ENCODE results near the gene EEF1AKMT3.
"Not testable (repeated sequence)": the region's sequence is repeated elsewhere in the genome, so short reads cannot be mapped to it uniquely, and the experiment has no call there.

The EEF1AKMT3 gene

GRCh38 chr12:57795354-57795753 is 22.9 kb downstream of the EEF1AKMT3 start:
- DNase-seq, result peak in 2 of 3 donors; percentile 14 to 52

- no peak for DNase-seq
These were observed 24.6 kb downstream of the EEF1AKMT3 start for GRCh38 chr12:57796996-57797395.

- peak; percentile 57 to 80 (median 74) for DNase-seq
These were observed 25.5 kb downstream of the EEF1AKMT3 start for GRCh38 chr12:57797933-57798332.

- no peak for DNase-seq
These were observed 28.6 kb downstream of the EEF1AKMT3 start for GRCh38 chr12:57800965-57801364.

DNA sequence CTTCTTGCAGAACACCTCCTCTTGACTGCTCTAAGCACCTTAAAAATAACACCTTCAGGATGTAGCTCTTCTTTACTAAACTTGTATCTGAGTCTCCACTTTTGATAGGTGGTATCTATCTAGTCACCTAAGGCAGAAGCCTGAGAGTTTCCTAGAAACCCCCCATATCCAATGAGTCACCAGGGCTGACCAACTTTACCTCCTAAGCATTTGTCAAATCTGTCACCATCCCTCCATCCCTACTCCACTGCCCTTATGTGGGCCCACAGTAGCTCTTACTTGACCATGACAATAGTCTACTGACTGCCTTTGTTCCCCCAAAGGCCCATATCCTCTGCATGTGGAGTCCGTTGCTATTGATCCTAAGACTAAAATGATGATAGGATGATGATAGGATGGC is 30.2 kb downstream of the EEF1AKMT3 start:
- DNase-seq, result no peak

DNA sequence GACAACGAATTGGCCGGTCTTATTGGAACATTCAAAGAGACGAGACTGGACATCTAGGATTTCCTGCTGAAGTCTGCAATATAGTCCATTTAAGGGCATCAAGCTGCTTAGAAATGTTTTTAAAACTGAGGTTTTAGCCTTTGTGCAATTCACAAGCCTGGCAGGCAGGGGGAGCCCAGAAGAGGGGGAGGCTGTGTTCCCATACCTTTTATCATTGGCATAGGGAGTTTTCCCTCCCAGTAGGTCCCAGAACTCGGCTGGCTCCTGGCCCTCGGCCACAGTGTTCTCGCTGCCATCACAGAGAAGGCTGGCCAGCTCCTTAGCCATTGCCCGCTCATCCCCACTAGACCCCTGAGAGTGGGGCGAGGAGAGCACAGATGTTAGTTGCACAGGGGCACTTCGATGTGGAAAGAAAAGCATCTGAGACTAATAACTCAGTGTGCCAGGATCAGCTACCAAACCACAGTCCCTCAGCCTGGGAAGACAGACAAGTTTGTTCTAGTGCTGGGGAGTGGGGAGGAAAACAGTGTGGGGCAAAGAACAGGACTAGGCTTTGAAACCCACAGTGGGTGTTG is 31.0 kb downstream of the EEF1AKMT3 start:
- DNase-seq, result peak; percentile 45 to 68 (median 52)

DNA sequence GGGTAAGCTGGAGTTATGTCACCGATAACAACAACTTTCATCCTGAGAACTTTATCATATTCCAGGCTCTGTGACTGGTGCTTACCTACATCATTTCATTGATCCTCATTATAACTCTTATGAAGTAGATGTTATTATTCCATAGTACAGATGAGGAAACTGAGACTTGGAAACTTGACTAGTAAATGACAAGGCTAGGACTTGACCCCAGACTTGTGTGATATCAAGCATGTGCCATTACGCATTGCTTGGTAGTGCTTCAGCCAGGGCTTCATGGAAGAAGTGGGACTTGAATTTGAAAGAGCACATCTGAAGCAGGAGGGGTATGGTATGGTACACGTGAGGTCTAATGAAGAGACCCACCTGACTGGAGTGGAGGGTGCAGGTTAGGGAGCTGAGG is 34.3 kb downstream of the EEF1AKMT3 start:
- no peak for DNase-seq

- no peak for DNase-seq
These were observed 34.9 kb downstream of the EEF1AKMT3 start for GRCh38 chr12:57807285-57807684.

DNA sequence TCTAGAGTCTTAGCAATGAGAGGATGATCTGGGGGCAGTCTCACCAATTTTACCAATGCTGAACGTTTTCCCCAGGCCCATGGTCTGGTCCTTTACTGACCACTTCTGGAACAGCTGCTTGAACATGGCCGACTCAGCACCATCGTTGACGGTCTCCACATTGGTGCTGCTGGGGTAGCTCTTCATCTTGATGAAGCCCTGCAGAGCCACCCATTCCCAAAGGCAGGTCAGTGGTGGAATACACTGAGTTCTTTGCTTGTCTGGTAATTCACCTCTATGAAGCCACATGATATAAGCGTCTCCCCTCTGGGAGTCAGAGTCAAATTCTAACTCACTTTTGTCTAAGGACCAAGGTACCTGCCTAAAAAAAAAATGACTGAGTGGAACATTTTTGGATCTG is 35.9 kb downstream of the EEF1AKMT3 start:
- no peak for DNase-seq

GRCh38 chr12:57809425-57809824 is 37.0 kb downstream of the EEF1AKMT3 start:
- no peak for DNase-seq

DNA sequence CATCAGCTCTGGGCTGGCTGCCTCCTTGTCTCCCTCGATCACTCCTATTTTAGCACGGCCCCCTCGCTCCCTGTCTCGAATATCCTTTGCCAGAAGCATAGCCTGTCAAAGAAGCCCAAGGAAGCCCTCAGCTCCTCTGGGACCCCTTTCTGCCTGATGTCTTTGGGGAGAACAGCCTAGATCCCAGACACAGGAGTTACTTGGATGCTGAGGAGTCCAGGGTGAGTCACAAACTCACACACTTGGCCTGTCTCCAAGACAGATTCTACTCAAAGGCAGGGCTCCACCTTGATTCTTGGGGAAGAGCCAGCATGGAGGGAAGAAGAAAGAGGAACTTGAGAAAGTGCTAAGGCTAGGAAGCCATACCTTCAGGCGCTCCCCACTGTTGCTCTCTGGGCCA is 38.0 kb downstream of the EEF1AKMT3 start:
- no peak for DNase-seq

DNA sequence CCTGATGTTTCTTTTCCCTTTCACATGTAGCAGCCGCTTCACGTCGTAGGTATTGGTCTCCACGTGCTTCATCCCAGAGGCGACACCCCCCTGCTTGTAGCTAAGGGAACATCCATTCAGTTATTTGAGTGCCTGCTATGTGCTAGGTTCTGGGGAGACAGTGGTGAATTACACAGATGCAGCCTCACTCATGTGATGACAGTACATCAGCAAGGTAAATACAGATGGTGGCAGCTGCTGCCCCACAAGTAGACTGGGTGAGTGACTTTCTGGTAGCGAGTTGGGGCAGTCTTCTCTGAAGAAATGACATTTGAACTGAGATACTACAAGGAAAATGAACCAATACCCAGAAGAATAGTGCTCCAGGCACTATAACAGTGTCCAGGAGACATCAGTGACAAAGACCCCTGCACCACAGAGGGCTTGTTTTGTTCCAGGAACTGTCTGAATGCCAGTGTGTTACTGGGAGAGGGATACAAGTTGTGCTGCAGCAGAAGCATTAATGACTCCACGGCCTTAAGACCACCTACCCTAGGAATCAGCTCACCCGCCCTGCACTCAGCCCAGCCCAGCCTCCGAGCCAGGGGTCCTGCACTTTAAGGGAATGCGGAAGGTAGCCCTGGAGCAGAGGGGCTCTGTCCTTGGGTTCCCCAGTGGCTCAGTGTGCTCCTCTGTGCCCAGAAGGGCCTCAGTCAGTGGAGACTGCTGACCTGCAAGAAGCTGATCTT is 38.8 kb downstream of the EEF1AKMT3 start:
- no peak for DNase-seq

- no peak for DNase-seq
These were observed 40.9 kb downstream of the EEF1AKMT3 start for GRCh38 chr12:57813111-57813970.

GRCh38 chr12:57813971-57814772 is 41.8 kb downstream of the EEF1AKMT3 start:
- no peak for DNase-seq

DNA sequence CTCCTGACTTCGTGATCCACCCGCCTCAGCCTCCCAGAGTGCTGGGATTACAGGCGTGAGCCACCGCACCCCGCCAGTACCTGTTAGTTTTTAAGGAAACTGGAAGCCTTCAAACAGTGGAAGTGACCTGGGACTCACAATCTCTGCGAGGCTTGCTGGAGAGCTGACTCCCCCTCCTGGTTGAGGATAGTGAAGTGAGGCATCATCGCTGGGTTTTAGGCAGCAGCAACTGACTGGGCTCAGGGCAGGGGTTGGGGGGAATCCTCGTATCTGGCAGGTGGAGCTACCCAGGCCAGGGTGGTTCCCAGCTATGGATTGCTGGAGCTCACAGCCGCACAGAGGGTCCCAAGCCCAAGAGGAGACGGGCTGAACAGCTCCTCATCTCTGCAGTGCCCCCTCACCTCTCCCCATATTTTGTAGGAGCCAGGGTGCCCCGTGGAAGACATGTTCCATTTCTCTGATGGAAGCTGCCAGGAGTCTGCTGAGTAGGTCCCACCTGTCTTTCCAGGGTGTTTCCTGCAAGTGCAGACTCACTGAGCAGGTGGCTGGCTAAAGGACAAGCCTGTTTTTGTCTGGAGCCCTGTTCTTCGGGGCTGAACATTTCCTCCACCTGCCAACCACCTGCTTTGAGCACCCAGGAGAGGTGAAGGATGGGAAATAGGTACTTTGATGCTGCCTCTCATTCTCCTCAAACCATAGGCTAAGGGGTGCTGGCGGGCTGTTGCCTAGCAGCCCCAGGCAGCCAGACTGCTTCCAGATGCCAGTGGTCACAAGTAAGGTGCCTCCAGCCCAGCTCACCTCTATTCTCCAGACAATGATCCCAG is 43.0 kb downstream of the EEF1AKMT3 start:
- DNase-seq, result no peak

DNA sequence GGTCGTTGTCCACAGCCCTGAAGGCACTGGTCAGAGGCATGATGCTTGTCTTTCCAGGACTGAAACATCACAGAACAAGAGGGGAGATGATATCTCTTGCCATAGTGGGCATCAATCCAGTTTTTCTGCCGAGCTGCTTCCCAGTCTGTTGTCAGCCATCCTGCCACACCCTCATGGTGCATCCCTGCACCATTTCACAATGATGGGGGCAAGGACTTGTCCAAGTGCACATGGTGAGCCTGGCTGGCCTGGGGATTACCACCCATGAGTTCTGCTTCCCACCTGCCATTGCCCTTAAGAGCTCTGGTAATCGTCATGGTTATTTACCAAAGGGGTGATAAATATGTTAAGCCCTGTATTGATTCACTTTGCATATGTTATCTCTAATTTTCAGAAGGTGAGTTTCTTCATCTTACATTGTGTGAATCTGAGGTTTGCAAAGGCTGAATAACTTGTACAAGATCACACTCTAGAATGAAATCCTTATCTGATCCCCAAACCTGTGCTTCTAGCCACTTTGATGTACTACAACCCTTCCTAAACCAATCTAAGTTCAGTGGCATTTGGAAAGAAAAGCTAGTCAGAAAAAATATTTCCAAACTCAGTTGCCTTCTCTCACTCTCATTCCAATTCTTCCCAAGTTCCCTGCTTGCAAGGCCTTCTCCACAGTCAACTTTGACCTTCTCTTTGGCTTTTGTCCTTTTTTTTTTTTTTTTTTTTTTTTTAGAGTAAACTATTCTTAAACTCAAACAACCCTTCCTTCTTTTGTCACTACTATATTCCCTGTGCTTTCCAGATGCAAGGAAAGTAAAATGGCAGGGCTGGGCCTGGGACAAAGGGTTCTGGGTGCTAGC is 43.8 kb downstream of the EEF1AKMT3 start:
- no peak for DNase-seq

- peak; percentile 74 to 79 (median 79) for DNase-seq
These were observed 44.4 kb downstream of the EEF1AKMT3 start for GRCh38 chr12:57816855-57817151.

- no peak for DNase-seq
These were observed 45.0 kb downstream of the EEF1AKMT3 start for GRCh38 chr12:57817261-57817989.

GRCh38 chr12:57817990-57818331 is 45.5 kb downstream of the EEF1AKMT3 start:
- not testable (repeated sequence) for DNase-seq

- DNase-seq, result not testable (repeated sequence)
These were observed 47.7 kb downstream of the EEF1AKMT3 start for GRCh38 chr12:57820119-57820518.

DNA sequence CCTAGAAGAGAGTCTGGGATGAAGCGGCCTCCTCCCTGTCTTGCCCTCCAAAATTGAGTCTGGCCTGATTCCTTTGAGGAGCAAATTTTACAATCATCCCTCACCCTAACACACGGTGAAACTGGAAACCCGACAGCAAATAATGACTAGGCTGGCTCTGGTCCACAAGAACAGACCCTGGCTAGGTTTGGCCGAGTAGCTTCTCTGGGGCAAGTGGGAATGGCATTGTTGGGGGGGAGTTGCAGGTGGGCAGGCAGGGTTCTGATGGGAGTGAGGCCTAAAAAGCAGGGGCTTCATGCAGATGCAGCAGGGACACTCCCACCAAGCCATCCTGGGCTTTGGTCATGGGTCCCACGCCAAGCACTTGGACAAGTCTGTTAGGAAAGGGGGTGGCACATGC is 48.6 kb downstream of the EEF1AKMT3 start:
- DNase-seq, result not testable (repeated sequence)
